ENCODE results near the gene SET.

The SET gene

DNA sequence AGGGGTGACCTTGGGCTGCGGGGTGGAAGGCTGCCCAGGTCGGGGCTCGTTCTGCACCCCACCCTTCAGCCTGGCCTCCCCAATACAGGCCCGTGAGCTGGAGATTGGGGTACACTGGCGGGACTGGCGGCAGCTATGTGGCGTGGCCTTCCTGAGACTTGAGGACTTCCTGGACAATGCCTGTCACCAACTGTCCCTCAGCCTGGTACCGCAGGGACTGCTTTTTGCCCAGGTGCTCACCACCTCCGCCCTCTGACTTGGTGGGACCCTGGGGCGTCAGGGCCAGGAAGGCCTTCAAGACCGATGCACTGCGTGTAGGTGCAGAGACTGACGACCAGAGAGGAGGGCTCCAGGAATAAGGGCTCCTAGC lies 24.4 kb downstream of the SET start:
- no peak for ATAC-seq
- TF ChIP-seq, protein P1, sequence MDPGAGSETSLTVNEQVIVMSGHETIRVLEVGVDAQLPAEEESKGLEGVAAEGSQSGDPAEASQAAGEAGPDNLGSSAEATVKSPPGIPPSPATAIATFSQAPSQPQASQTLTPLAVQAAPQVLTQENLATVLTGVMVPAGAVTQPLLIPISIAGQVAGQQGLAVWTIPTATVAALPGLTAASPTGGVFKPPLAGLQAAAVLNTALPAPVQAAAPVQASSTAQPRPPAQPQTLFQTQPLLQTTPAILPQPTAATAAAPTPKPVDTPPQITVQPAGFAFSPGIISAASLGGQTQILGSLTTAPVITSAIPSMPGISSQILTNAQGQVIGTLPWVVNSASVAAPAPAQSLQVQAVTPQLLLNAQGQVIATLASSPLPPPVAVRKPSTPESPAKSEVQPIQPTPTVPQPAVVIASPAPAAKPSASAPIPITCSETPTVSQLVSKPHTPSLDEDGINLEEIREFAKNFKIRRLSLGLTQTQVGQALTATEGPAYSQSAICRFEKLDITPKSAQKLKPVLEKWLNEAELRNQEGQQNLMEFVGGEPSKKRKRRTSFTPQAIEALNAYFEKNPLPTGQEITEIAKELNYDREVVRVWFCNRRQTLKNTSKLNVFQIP (CRISPR knock-in tag; IDR thresholded peaks at IDR 0.05; ENCODE audit: borderline replicate concordance, low read depth), result no peak
- TF ChIP-seq ZNF70 (CRISPR knock-in tag; IDR thresholded peaks at IDR 0.05) (no peak), ZFP30 (CRISPR knock-in tag; IDR thresholded peaks at IDR 0.05) (no peak), PPARA (CRISPR knock-in tag; IDR thresholded peaks at IDR 0.05; ENCODE audit: borderline replicate concordance) (no peak), TCF4 (CRISPR knock-in tag; IDR thresholded peaks at IDR 0.05; ENCODE audit: borderline replicate concordance) (no peak), BACH2 (CRISPR knock-in tag; IDR thresholded peaks at IDR 0.05; ENCODE audit: borderline replicate concordance) (no peak), OSR1 (CRISPR knock-in tag; IDR thresholded peaks at IDR 0.05) (no peak), CSDC2 (CRISPR knock-in tag; IDR thresholded peaks at IDR 0.05) (no peak), SNAI2 (CRISPR knock-in tag; IDR thresholded peaks at IDR 0.05) (no peak), ESRRG (CRISPR knock-in tag; IDR thresholded peaks at IDR 0.05) (no peak), ZNF565 (CRISPR knock-in tag; conservative IDR thresholded peaks at IDR 0.05; ENCODE audit: low read depth) (no peak), ISL1 (CRISPR knock-in tag; IDR thresholded peaks at IDR 0.05) (no peak)
- TF ChIP-seq, protein P2, sequence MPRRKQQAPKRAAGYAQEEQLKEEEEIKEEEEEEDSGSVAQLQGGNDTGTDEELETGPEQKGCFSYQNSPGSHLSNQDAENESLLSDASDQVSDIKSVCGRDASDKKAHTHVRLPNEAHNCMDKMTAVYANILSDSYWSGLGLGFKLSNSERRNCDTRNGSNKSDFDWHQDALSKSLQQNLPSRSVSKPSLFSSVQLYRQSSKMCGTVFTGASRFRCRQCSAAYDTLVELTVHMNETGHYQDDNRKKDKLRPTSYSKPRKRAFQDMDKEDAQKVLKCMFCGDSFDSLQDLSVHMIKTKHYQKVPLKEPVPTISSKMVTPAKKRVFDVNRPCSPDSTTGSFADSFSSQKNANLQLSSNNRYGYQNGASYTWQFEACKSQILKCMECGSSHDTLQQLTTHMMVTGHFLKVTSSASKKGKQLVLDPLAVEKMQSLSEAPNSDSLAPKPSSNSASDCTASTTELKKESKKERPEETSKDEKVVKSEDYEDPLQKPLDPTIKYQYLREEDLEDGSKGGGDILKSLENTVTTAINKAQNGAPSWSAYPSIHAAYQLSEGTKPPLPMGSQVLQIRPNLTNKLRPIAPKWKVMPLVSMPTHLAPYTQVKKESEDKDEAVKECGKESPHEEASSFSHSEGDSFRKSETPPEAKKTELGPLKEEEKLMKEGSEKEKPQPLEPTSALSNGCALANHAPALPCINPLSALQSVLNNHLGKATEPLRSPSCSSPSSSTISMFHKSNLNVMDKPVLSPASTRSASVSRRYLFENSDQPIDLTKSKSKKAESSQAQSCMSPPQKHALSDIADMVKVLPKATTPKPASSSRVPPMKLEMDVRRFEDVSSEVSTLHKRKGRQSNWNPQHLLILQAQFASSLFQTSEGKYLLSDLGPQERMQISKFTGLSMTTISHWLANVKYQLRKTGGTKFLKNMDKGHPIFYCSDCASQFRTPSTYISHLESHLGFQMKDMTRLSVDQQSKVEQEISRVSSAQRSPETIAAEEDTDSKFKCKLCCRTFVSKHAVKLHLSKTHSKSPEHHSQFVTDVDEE (CRISPR knock-in tag; IDR thresholded peaks at IDR 0.05), result no peak
- TF ChIP-seq, protein P3, sequence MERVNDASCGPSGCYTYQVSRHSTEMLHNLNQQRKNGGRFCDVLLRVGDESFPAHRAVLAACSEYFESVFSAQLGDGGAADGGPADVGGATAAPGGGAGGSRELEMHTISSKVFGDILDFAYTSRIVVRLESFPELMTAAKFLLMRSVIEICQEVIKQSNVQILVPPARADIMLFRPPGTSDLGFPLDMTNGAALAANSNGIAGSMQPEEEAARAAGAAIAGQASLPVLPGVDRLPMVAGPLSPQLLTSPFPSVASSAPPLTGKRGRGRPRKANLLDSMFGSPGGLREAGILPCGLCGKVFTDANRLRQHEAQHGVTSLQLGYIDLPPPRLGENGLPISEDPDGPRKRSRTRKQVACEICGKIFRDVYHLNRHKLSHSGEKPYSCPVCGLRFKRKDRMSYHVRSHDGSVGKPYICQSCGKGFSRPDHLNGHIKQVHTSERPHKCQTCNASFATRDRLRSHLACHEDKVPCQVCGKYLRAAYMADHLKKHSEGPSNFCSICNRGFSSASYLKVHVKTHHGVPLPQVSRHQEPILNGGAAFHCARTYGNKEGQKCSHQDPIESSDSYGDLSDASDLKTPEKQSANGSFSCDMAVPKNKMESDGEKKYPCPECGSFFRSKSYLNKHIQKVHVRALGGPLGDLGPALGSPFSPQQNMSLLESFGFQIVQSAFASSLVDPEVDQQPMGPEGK (CRISPR knock-in tag; IDR thresholded peaks at IDR 0.05; ENCODE audit: borderline replicate concordance), result no peak

DNA sequence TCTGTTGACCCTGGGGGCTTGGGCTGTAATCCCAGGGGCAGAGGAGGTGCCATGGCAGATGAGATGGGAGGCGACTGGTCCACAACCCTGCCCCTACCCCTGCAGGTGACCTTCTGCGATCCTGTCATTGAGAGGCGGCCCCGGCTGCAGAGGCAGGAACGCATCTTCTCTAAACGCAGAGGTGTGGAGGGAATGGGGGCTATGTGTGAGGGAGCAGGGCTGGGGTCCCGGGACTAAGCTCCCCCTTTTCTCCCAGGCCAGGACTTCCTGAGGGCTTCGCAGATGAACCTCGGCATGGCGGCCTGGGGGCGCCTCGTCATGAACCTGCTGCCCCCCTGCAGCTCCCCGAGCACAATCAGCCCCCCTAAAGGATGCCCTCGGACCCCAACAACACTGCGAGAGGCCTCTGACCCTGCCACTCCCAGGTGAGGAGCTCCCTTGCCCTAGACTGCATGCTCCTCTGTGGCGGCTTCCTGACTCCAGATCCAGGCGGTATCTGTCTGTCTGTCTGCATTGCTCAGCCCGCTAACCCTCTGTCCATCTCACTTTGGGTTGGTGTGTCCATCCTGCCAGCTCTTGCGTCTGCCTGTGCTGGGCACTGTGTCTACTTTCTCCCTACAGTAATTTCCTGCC lies 25.0 kb downstream of the SET start:
- ATAC-seq, result no peak
- TF ChIP-seq ZFP30 (CRISPR knock-in tag; IDR thresholded peaks at IDR 0.05) (no peak), RARB (CRISPR knock-in tag; IDR thresholded peaks at IDR 0.05) (no peak), ESRRG (CRISPR knock-in tag; IDR thresholded peaks at IDR 0.05) (no peak), BACH2 (CRISPR knock-in tag; IDR thresholded peaks at IDR 0.05; ENCODE audit: borderline replicate concordance) (no peak), CSDC2 (CRISPR knock-in tag; IDR thresholded peaks at IDR 0.05) (no peak), ZNF70 (CRISPR knock-in tag; IDR thresholded peaks at IDR 0.05) (no peak), PPARA (CRISPR knock-in tag; IDR thresholded peaks at IDR 0.05; ENCODE audit: borderline replicate concordance) (no peak), OSR1 (CRISPR knock-in tag; IDR thresholded peaks at IDR 0.05) (no peak), ISL1 (CRISPR knock-in tag; IDR thresholded peaks at IDR 0.05) (no peak)
- TF ChIP-seq, protein P4, sequence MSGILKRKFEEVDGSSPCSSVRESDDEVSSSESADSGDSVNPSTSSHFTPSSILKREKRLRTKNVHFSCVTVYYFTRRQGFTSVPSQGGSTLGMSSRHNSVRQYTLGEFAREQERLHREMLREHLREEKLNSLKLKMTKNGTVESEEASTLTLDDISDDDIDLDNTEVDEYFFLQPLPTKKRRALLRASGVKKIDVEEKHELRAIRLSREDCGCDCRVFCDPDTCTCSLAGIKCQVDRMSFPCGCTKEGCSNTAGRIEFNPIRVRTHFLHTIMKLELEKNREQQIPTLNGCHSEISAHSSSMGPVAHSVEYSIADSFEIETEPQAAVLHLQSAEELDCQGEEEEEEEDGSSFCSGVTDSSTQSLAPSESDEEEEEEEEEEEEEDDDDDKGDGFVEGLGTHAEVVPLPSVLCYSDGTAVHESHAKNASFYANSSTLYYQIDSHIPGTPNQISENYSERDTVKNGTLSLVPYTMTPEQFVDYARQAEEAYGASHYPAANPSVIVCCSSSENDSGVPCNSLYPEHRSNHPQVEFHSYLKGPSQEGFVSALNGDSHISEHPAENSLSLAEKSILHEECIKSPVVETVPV (CRISPR knock-in tag; IDR thresholded peaks at IDR 0.05), result no peak
- TF ChIP-seq, protein P3 (CRISPR knock-in tag; IDR thresholded peaks at IDR 0.05; ENCODE audit: borderline replicate concordance), result no peak
- TF ChIP-seq, protein P5, sequence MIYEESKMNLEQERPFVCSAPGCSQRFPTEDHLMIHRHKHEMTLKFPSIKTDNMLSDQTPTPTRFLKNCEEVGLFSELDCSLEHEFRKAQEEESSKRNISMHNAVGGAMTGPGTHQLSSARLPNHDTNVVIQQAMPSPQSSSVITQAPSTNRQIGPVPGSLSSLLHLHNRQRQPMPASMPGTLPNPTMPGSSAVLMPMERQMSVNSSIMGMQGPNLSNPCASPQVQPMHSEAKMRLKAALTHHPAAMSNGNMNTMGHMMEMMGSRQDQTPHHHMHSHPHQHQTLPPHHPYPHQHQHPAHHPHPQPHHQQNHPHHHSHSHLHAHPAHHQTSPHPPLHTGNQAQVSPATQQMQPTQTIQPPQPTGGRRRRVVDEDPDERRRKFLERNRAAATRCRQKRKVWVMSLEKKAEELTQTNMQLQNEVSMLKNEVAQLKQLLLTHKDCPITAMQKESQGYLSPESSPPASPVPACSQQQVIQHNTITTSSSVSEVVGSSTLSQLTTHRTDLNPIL (CRISPR knock-in tag; IDR thresholded peaks at IDR 0.05; ENCODE audit: low read depth), result no peak
